ENCODE results near the gene CT45A10.
"Not testable (repeated sequence)": the region's sequence is repeated elsewhere in the genome, so short reads cannot be mapped to it uniquely, and the experiment has no call there.

CT45A10 gene

GRCh38 chrX:135892781-135893180, 463 bp downstream of the CT45A10 start (continued):
- TF ChIP-seq CTCF (tag by site-specific recombination; IDR thresholded peaks at IDR 0.05) (no peak), ZNF776 (tag by site-specific recombination; IDR thresholded peaks at IDR 0.05; ENCODE audit: borderline replicate concordance) (no peak)

- Histone ChIP-seq H3K27ac (ENCODE audit: extremely low read depth, low read depth, low read length) (no peak overlapping the region), H3K4me3 (ENCODE audit: low read depth, low read length) (no peak overlapping the region), H3K9me3 (ENCODE audit: control insufficient read depth, insufficient read depth, low read depth, low read length) (no peaks in the 10 kb centered on the region), H3K36me3 (ENCODE audit: control insufficient read depth in 2 of 2, insufficient read depth in 1 of 2, low read length in 2 of 2) (no peaks in the 10 kb centered on the region), H3K4me1 (ENCODE audit: control insufficient read depth, insufficient read depth, low read length) (no peaks in the 10 kb centered on the region)
- POLR2A ChIA-PET = no interaction called here
- TF ChIP-seq ZNF211 (tag by site-specific recombination; IDR thresholded peaks at IDR 0.05; ENCODE audit: low read depth) (no peak), PATZ1 (tag by site-specific recombination; IDR thresholded peaks at IDR 0.05) (no peak), ZNF585B (tag by site-specific recombination; IDR thresholded peaks at IDR 0.05) (no peak), ZNF501 (tag by site-specific recombination; IDR thresholded peaks at IDR 0.05) (no peak), ELK4 (IDR thresholded peaks at IDR 0.05; ENCODE audit: borderline replicate concordance, low read depth, low read length) (no peak)
- CTCF ChIA-PET = interaction anchor here (0.7 to 1.0 kb wide), 3 partner anchors 21 to 149 kb away, joined by 3 to 4 read pairs (median 3); no protein-coding TSS in a partner anchor
These were observed 3.1 kb downstream of the CT45A10 start for GRCh38 chrX:135890087-135890585.

- H3K4me1 ChIP-seq (ENCODE audit: control insufficient read depth, insufficient read depth, low read length); H3K27ac ChIP-seq (ENCODE audit: extremely low read depth, low read depth, low read length); H3K9me3 ChIP-seq (ENCODE audit: control insufficient read depth, insufficient read depth, low read depth, low read length); POLR2A ChIA-PET; H3K36me3 ChIP-seq (ENCODE audit: control insufficient read depth in 2 of 2, insufficient read depth in 1 of 2, low read length in 2 of 2); H3K4me3 ChIP-seq (ENCODE audit: low read depth, low read length): not testable (repeated sequence)
- CTCF ChIA-PET = interaction anchor here (0.6 to 1.0 kb wide), 3 partner anchors 24 to 566 kb away, joined by 3 read pairs; no protein-coding TSS in a partner anchor
These were observed 4.3 kb downstream of the CT45A10 start for GRCh38 chrX:135888976-135889375.

GRCh38 chrX:135888230-135888629, 5.0 kb downstream of the CT45A10 start:
- H3K27ac ChIP-seq (ENCODE audit: extremely low read depth, low read depth, low read length); H3K4me1 ChIP-seq (ENCODE audit: control insufficient read depth, insufficient read depth, low read length); H3K4me3 ChIP-seq (ENCODE audit: low read depth, low read length); H3K36me3 ChIP-seq (ENCODE audit: control insufficient read depth in 2 of 2, insufficient read depth in 1 of 2, low read length in 2 of 2); H3K9me3 ChIP-seq (ENCODE audit: control insufficient read depth, insufficient read depth, low read depth, low read length); POLR2A ChIA-PET; CTCF ChIA-PET: not testable (repeated sequence)

- POLR2A ChIA-PET; H3K27ac ChIP-seq (ENCODE audit: extremely low read depth, low read depth, low read length); H3K4me3 ChIP-seq (ENCODE audit: low read depth, low read length); H3K36me3 ChIP-seq (ENCODE audit: control insufficient read depth in 2 of 2, insufficient read depth in 1 of 2, low read length in 2 of 2); CTCF ChIA-PET; H3K4me1 ChIP-seq (ENCODE audit: control insufficient read depth, insufficient read depth, low read length); H3K9me3 ChIP-seq (ENCODE audit: control insufficient read depth, insufficient read depth, low read depth, low read length): not testable (repeated sequence)
These were observed 10.5 kb downstream of the CT45A10 start for GRCh38 chrX:135882741-135883140.

- H3K4me1 ChIP-seq (ENCODE audit: control insufficient read depth, insufficient read depth, low read length); H3K9me3 ChIP-seq (ENCODE audit: control insufficient read depth, insufficient read depth, low read depth, low read length); H3K4me3 ChIP-seq (ENCODE audit: low read depth, low read length); POLR2A ChIA-PET; H3K27ac ChIP-seq (ENCODE audit: extremely low read depth, low read depth, low read length); H3K36me3 ChIP-seq (ENCODE audit: control insufficient read depth in 2 of 2, insufficient read depth in 1 of 2, low read length in 2 of 2); CTCF ChIA-PET: not testable (repeated sequence)
These were observed 21.5 kb downstream of the CT45A10 start, which contains the start of gene CT45A9 for GRCh38 chrX:135871712-135872111. CT45A9 (minus strand) TSS chrX:135871812; CDS start chrX:135868061, 3,751 bp downstream.

GRCh38 chrX:135854438-135854837, 38.8 kb downstream of the CT45A10 start, which contains the start of gene CT45A8:
CT45A8 (minus strand) TSS chrX:135854538; CDS start chrX:135850783, 3,755 bp downstream.
- H3K4me3 ChIP-seq (ENCODE audit: low read depth, low read length); POLR2A ChIA-PET: not testable (repeated sequence)

GRCh38 chrX:135837180-135837579, 56.1 kb downstream of the CT45A10 start, which contains the start of gene CT45A7:
CT45A7 (minus strand) TSS chrX:135837280; CDS start chrX:135833533, 3,747 bp downstream.
- CTCF ChIA-PET; H3K4me3 ChIP-seq (ENCODE audit: low read depth, low read length); H3K9me3 ChIP-seq (ENCODE audit: control insufficient read depth, insufficient read depth, low read depth, low read length); H3K4me1 ChIP-seq (ENCODE audit: control insufficient read depth, insufficient read depth, low read length); H3K27ac ChIP-seq (ENCODE audit: extremely low read depth, low read depth, low read length); POLR2A ChIA-PET; H3K36me3 ChIP-seq (ENCODE audit: control insufficient read depth in 2 of 2, insufficient read depth in 1 of 2, low read length in 2 of 2): not testable (repeated sequence)

More at GRCh38 chrX:135854438-135854837, 38.8 kb downstream of the CT45A10 start, which contains the start of gene CT45A8:
- H3K9me3 ChIP-seq (ENCODE audit: control insufficient read depth, insufficient read depth, low read depth, low read length); H3K36me3 ChIP-seq (ENCODE audit: control insufficient read depth in 2 of 2, insufficient read depth in 1 of 2, low read length in 2 of 2); CTCF ChIA-PET; H3K4me1 ChIP-seq (ENCODE audit: control insufficient read depth, insufficient read depth, low read length); H3K27ac ChIP-seq (ENCODE audit: extremely low read depth, low read depth, low read length): not testable (repeated sequence)
